VCaP (cell line): ENCODE data around the gene UBXN10.

ENCODE experiments used
- H3K27ac ChIP-seq: fragments of 450-650 bp; 2 replicates; pipeline ENCODE4 v1.5.1; 2017
- CTCF ChIP-seq: fragments of 450-650 bp; conservative IDR thresholded peaks from 2 replicates; pipeline ENCODE4 v1.5.1; 2017; ENCODE audit warnings: mild to moderate bottlenecking, moderate library complexity

Gene UBXN10

GRCh38 chr1:20139776-20140612, 45.9 kb upstream of the UBXN10 start:
- no peak for TF ChIP-seq CTCF
- peak overlapping the region; percentile 74 for H3K27ac ChIP-seq

- peak overlapping the region; percentile 74 for H3K27ac ChIP-seq
These were observed 44.9 kb upstream of the UBXN10 start for GRCh38 chr1:20141001-20141400.

GRCh38 chr1:20141466-20141865, 44.4 kb upstream of the UBXN10 start:
- TF ChIP-seq CTCF, result no peak
- peak overlapping the region; percentile 74; the same call in 1 of the 2 replicates for H3K27ac ChIP-seq

More at GRCh38 chr1:20141001-20141400, 44.9 kb upstream of the UBXN10 start:
- TF ChIP-seq CTCF, result no peak

- TF ChIP-seq CTCF, result no peak
- H3K27ac ChIP-seq, result peak overlapping the region; percentile 13; the same call in 1 of the 2 replicates
These were observed 43.7 kb upstream of the UBXN10 start for GRCh38 chr1:20142001-20142710.

GRCh38 chr1:20143318-20143717, 42.6 kb upstream of the UBXN10 start:
- H3K27ac ChIP-seq, result no peak overlapping the region
- no peak for TF ChIP-seq CTCF

GRCh38 chr1:20143734-20144565, 41.9 kb upstream of the UBXN10 start:
- no peak for TF ChIP-seq CTCF
- H3K27ac ChIP-seq, result no peak overlapping the region
